Activated CD4-positive, CD25-positive, alpha-beta regulatory T cell treated with anti-CD3 and anti-CD28 coated beads, Interleukin-2, amount 50 U/mL, for 24 hours (primary cell): ENCODE results near the gene F2R.
A peak's percentile ranks its signal among the peaks of the same experiment; 100 is the strongest.
"Not testable (repeated sequence)": the region's sequence is repeated elsewhere in the genome, so short reads cannot be mapped to it uniquely, and the experiment has no call there.

Experiments used
- ATAC-seq, 2 donors: fragments of 150-1000 bp; cut with Tn5 transposase; one replicate each; pipeline ENCODE4 v1.10.0; 2021; ENCODE audit warnings: mild to moderate bottlenecking in 1 of 2, moderate library complexity in 1 of 2

The F2R gene

GRCh38 chr5:76761118-76761517 lies 45.2 kb downstream of the F2R start:
- ATAC-seq, result not testable (repeated sequence)

- no peak for ATAC-seq
Measured at GRCh38 chr5:76762484-76762883, 46.6 kb downstream of the F2R start.

GRCh38 chr5:76763136-76763535 lies 47.2 kb downstream of the F2R start:
- no peak for ATAC-seq

GRCh38 chr5:76764374-76764773 lies 48.4 kb downstream of the F2R start:
- ATAC-seq, result no peak

GRCh38 chr5:76765249-76765648 lies 49.3 kb downstream of the F2R start:
- no peak for ATAC-seq

GRCh38 chr5:76766746-76767145 lies 50.8 kb downstream of the F2R start:
- ATAC-seq, result peak in 1 of 2 donors; percentile 60

GRCh38 chr5:76771041-76771440 lies 55.1 kb downstream of the F2R start:
- not testable (repeated sequence) for ATAC-seq

GRCh38 chr5:76771705-76772405 lies 55.9 kb downstream of the F2R start:
- no peak for ATAC-seq

GRCh38 chr5:76775921-76776320 lies 60.0 kb downstream of the F2R start:
- ATAC-seq, result no peak

- ATAC-seq, result no peak
Measured at GRCh38 chr5:76776391-76776790, 60.5 kb downstream of the F2R start.

- not testable (repeated sequence) for ATAC-seq
Measured at GRCh38 chr5:76780616-76781015, 64.7 kb downstream of the F2R start.

- ATAC-seq, result no peak
Measured at GRCh38 chr5:76781775-76782174, 65.8 kb downstream of the F2R start.

- no peak for ATAC-seq
Measured at GRCh38 chr5:76782444-76782843, 66.5 kb downstream of the F2R start.
